PC-3 (cell line): ENCODE measurements around the gene NAGPA. TPM values are rescaled to one million over a fixed set of nuclear protein-coding genes. Genes with fewer than 3 reads are reported as not detected.

ENCODE experiments used
- ATAC-seq: fragments of 200-7000 bp; cut with Tn5 transposase; 2 replicates; pipeline ENCODE4 v1.9.1; 2020; ENCODE audit warnings: mild to moderate bottlenecking, moderate library complexity
- BruUV-seq: library from RNA; stranded (reverse); fragments of 400-500 nt; replicated peaks from 2 replicates; lab custom pipeline; 2021; lab: Mats Ljungman, UMichigan
- CTCF ChIA-PET: fragments of 300-600 bp; sonication (Branson Sonifier 250); formaldehyde crosslinking; loops from one replicate; lab custom pipeline; 2022; ENCODE audit warnings: antibody characterized with exemption; lab: Charles Lee
- POLR2A ChIA-PET: fragments of 300-600 bp; sonication (Branson Sonifier 250); formaldehyde crosslinking; loops from one replicate; lab custom pipeline; 2022; ENCODE audit warnings: antibody characterized with exemption; ENCODE audit not compliant: unreplicated experiment; lab: Charles Lee
- DNase-seq: peaks from one replicate; pipeline ENCODE4 v3.0.0-alpha.2; 2015
- H2AFZ ChIP-seq: fragments of 300-600 bp; sonication (generic); 2 replicates; pipeline ENCODE4 v1.6.0; 2016; ENCODE audit warnings: antibody characterized with exemption, low read length
- H3F3A ChIP-seq: fragments of 300-600 bp; sonication (generic); one replicate; pipeline ENCODE4 v1.6.0; 2017; ENCODE audit warnings: antibody characterized with exemption, low read length, control low read depth, mild to moderate bottlenecking; ENCODE audit not compliant: unreplicated experiment
- H3K27ac ChIP-seq: fragments of 300-600 bp; sonication (generic); 2 replicates; pipeline ENCODE4 v1.5.1; 2016; ENCODE audit warnings: mild to moderate bottlenecking, low read length
- H3K27me3 ChIP-seq: fragments of 300-600 bp; sonication (generic); 2 replicates; pipeline ENCODE4 v1.6.1; 2016; ENCODE audit warnings: low read length, mixed read lengths
- H3K36me3 ChIP-seq: fragments of 300-600 bp; sonication (generic); 2 replicates; pipeline ENCODE4 v1.6.1; 2016; ENCODE audit warnings: low read depth, mixed run types, low read length, mixed read lengths
- H3K4me1 ChIP-seq: fragments of 300-600 bp; sonication (generic); 2 replicates; pipeline ENCODE4 v1.5.1; 2016; ENCODE audit warnings: low read length; ENCODE audit not compliant: insufficient read depth
- H3K4me2 ChIP-seq: fragments of 300-600 bp; sonication (generic); 2 replicates; pipeline ENCODE4 v1.6.0; 2016; ENCODE audit warnings: low read length
- H3K4me3 ChIP-seq: fragments of 300-600 bp; sonication (generic); 2 replicates; pipeline ENCODE4 v1.5.1; 2016; ENCODE audit warnings: mild to moderate bottlenecking, low read length, mixed read lengths
- H3K79me2 ChIP-seq: fragments of 300-600 bp; sonication (generic); 2 replicates; pipeline ENCODE4 v1.6.1; 2017; ENCODE audit warnings: low read length, mixed read lengths
- H3K9ac ChIP-seq: fragments of 300-600 bp; sonication (generic); 2 replicates; pipeline ENCODE4 v1.6.0; 2016; ENCODE audit warnings: mild to moderate bottlenecking, low read length
- H3K9me2 ChIP-seq: fragments of 300-600 bp; sonication (generic); replicated peaks from 2 replicates; pipeline ENCODE4 v1.6.1; 2016; ENCODE audit warnings: mixed run types, low read length, mixed read lengths
- H3K9me3 ChIP-seq: fragments of 300-600 bp; sonication (generic); 2 replicates; pipeline ENCODE4 v1.6.1; 2016; ENCODE audit warnings: low read length, mixed read lengths
- H4K20me1 ChIP-seq: fragments of 300-600 bp; sonication (generic); 2 replicates; pipeline ENCODE4 v1.6.1; 2016; ENCODE audit warnings: low read length, mixed read lengths
- CTCF ChIP-seq: fragments of 300-600 bp; sonication (generic); conservative IDR thresholded peaks from 2 replicates; pipeline ENCODE4 v1.5.1; 2017; ENCODE audit warnings: antibody characterized with exemption, low read depth, mild to moderate bottlenecking, low read length
- EZH2 ChIP-seq: fragments of 300-600 bp; sonication (generic); IDR thresholded peaks from one replicate; pipeline ENCODE4 v1.6.1; 2017; ENCODE audit warnings: antibody characterized with exemption, mild to moderate bottlenecking, low read length; ENCODE audit not compliant: unreplicated experiment
- EZH2phosphoT487 ChIP-seq: fragments of 300-600 bp; sonication (generic); IDR thresholded peaks from 2 replicates; pipeline ENCODE4 v1.6.1; 2018; ENCODE audit warnings: mild to moderate bottlenecking, antibody characterized with exemption, low read length, borderline replicate concordance
- intact Hi-C: fragments of 100-400 bp; cut with micrococcal nuclease; formaldehyde crosslinking; loops from 2 replicates; pipeline ENCODE4 v1.9.0; 2023
- total RNA-seq: library from RNA; depleted of rRNA; stranded (reverse); fragments of >200 nt; gene quantifications from 2 replicates; pipeline ENCODE4 v1.2.3, GENCODE V29; 2014

Gene NAGPA
- total RNA-seq, 1 experiment from 2014 or later: 26.2 TPM

GRCh38 chr16:5065813-5066212 lies 32.1 kb upstream of the NAGPA start, which contains the start of gene C16orf89:
TSS of gene C16orf89 (minus strand) at chr16:5065956. CDS start at chr16:5065908, 48 bp downstream.
- CTCF ChIA-PET: no interaction called here

GRCh38 chr16:5065326-5065725 lies 31.6 kb upstream of the NAGPA start:
- H2AFZ ChIP-seq: no peak overlapping the region
- ATAC-seq: no peak

More at GRCh38 chr16:5065813-5066212, 32.1 kb upstream of the NAGPA start, which contains the start of gene C16orf89:
- Histone ChIP-seq H2AFZ (no peak within 1 kb of the TSS), H3K9me2 (no peaks in the 10 kb centered on the region), H3K4me3 (no peak within 1 kb of the TSS), H3F3A (no peaks in the 10 kb centered on the region), H3K36me3 (no peaks in the 10 kb centered on the region), H4K20me1 (no peaks in the 10 kb centered on the region), H3K27ac (no peak within 1 kb of the TSS), H3K9me3 (no peaks in the 10 kb centered on the region), H3K27me3 (no peaks in the 10 kb centered on the region), H3K4me1 (no peaks in the 10 kb centered on the region), H3K79me2 (no peaks in the 10 kb centered on the region), H3K9ac (no peak within 1 kb of the TSS), H3K4me2 (no peak within 1 kb of the TSS)
- BruUV-seq: no TSS peak
- DNase-seq: no peak
- intact Hi-C loops: no loop called here
- TF ChIP-seq EZH2phosphoT487 (no peak), EZH2 (no peak), CTCF (no peak)
- POLR2A ChIA-PET: no interaction called here
- ATAC-seq: no peak

More at GRCh38 chr16:5065326-5065725, 31.6 kb upstream of the NAGPA start:
- TF ChIP-seq CTCF (no peak), EZH2phosphoT487 (no peak), EZH2 (no peak)
- H3K9me2 ChIP-seq: no peaks in the 10 kb centered on the region
- no peak overlapping the region for H3K27ac ChIP-seq
- no peaks in the 10 kb centered on the region for H3F3A ChIP-seq
- no peak for DNase-seq
- no peaks in the 10 kb centered on the region for H3K36me3 ChIP-seq
- POLR2A ChIA-PET: no interaction called here
- no TSS peak for BruUV-seq
- H3K4me3 ChIP-seq: no peak overlapping the region
- intact Hi-C loops: no loop called here
- H4K20me1 ChIP-seq: no peaks in the 10 kb centered on the region
- no peaks in the 10 kb centered on the region for H3K27me3 ChIP-seq
- H3K9ac ChIP-seq: no peak overlapping the region
- no peak overlapping the region for H3K4me2 ChIP-seq
- no peaks in the 10 kb centered on the region for H3K4me1 ChIP-seq
- no peaks in the 10 kb centered on the region for H3K79me2 ChIP-seq
- CTCF ChIA-PET: no interaction called here
- no peaks in the 10 kb centered on the region for H3K9me3 ChIP-seq
